Prostate gland (tissue), 2 donors: ENCODE measurements around the gene PRKCG.

ENCODE experiments used
- CTCF ChIP-seq, 4 experiments: fragments of 200-600 bp in 2 of 4; fragments of 450-650 bp in 2 of 4; sonication (generic) in 2 of 4; IDR thresholded peaks; 1 replicate in 3 of 4; 2 replicates in 1 of 4; pipeline ENCODE4 v1.5.1; 2016 to 2019; ENCODE audit warnings: antibody characterized with exemption in 4 of 4, mild to moderate bottlenecking in 2 of 4, moderate library complexity in 2 of 4
- POLR2A ChIP-seq: fragments of 450-650 bp; IDR thresholded peaks from one replicate; pipeline ENCODE4 v1.6.1; 2016; ENCODE audit warnings: antibody characterized with exemption, mild to moderate bottlenecking
- POLR2AphosphoS5 ChIP-seq: sonication (generic); formaldehyde crosslinking; IDR thresholded peaks from one replicate; pipeline ENCODE4 v1.6.1; 2017; ENCODE audit warnings: antibody characterized with exemption

DNA sequence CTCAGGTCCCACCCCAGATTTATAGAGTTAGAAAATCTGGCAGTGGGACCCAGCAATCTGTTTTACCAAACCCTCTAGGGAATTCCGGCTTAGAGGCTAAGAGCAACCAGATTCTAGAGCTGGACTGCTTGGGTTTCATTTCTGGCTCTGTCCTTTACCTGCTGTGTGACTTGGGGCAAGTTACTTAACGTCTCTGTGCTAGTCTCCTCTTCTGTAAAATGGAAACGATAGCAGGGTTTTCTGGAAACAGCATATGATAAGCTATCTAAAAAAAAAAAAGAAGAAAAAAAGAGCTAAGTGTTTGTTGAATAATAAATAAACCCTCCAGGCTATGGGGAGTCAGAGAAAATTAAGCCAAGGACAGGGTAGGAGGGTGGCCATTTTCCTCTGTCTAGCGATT, 15.5 kb downstream of the PRKCG start:
- no peak for TF ChIP-seq CTCF (IDR thresholded peaks at IDR 0.05)
- no peak for TF ChIP-seq POLR2A
- no peak for TF ChIP-seq POLR2AphosphoS5
